GM12874 (cell line): ENCODE results near the gene SERPINA9.

Experiments
- CTCF ChIP-seq: IDR thresholded peaks from 2 replicates; pipeline ENCODE4 v1.5.1; 2011; ENCODE audit warnings: low read depth, mild to moderate bottlenecking, control low read depth, low read length, moderate library complexity; ENCODE audit not compliant: insufficient read depth

SERPINA9 gene, protein sequence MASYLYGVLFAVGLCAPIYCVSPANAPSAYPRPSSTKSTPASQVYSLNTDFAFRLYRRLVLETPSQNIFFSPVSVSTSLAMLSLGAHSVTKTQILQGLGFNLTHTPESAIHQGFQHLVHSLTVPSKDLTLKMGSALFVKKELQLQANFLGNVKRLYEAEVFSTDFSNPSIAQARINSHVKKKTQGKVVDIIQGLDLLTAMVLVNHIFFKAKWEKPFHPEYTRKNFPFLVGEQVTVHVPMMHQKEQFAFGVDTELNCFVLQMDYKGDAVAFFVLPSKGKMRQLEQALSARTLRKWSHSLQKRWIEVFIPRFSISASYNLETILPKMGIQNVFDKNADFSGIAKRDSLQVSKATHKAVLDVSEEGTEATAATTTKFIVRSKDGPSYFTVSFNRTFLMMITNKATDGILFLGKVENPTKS

GRCh38 chr14:94476023-94476422 is at the start of gene SERPINA9:
Gene SERPINA9, minus strand, starts transcription at chr14:94476197. Its CDS starts 6,357 bp downstream, at chr14:94469840.
- TF ChIP-seq CTCF = no peak

- no peak for TF ChIP-seq CTCF
These were observed 48.1 kb upstream of the SERPINA9 start for GRCh38 chr14:94524093-94524492.

DNA sequence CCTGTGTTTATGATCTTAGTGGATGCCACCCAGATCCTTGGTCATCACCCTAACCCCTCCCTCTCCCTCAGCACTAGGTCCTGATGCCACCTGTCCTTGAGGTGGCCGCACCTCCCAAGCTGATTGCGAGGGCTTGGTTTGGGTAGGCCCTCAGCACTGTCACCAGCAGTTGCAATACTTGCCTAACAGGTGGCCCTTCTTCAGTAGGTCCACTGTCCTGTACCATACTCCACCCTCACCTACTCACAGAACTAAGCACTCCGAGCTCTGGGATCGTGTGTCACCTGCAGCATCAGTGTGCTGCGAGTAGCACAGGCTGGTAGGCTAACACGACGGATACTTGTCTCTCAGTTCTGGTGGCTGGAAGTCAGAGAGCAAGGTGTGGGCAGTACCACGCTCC is 47.3 kb upstream of the SERPINA9 start:
- no peak for TF ChIP-seq CTCF

DNA sequence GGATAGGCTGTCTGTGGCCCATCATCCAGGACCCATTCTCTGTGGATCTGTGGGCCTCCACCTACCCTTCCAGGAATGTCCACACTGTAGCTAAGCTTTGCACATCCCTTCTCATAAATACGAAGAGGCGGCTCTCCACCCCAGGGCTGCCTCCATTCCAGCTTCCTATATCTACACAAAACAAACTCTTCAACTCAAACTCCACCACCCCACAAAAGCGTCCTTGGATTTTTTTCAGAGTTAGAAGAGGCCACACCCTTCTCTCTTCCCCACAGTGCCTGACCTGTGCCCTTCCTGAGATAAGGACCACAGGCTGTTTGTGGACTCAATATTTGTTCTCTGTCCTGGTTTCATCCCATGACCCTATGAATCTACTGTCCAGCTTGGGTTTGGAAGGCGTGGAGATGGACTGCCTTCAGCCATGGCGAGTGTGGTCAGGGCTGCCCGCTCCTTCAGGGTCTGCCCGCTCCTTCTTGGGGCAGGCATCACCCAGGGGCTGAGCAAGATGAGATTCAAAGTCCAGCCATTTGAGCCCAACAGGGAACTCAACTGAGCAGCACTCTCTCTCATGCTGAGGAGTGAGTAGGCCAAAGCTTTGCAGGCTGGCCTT is 46.2 kb upstream of the SERPINA9 start:
- no peak for TF ChIP-seq CTCF

- TF ChIP-seq CTCF = no peak
These were observed 45.5 kb upstream of the SERPINA9 start for GRCh38 chr14:94521375-94522114.

GRCh38 chr14:94517641-94518257 is 41.8 kb upstream of the SERPINA9 start:
- no peak for TF ChIP-seq CTCF

GRCh38 chr14:94517248-94517640 is 41.2 kb upstream of the SERPINA9 start:
- no peak for TF ChIP-seq CTCF
